Activated CD8-positive, alpha-beta T cell treated with anti-CD3 and anti-CD28 coated beads for 36 hours (primary cell): ENCODE data around the gene RALGAPA1. TPM values are rescaled to one million over a fixed set of nuclear protein-coding genes. Genes with fewer than 3 reads are reported as not detected.
"Not testable (repeated sequence)": the region's sequence is repeated elsewhere in the genome, so short reads cannot be mapped to it uniquely, and the experiment has no call there.

Source experiments
- ATAC-seq: fragments of 200-7000 bp; cut with Tn5 transposase; one replicate; pipeline ENCODE4 v1.10.0; 2021; ENCODE audit warnings: mild to moderate bottlenecking, moderate library complexity
- CTCF ChIA-PET: fragments of 350-600 bp; sonication (Branson Sonifier 250); formaldehyde crosslinking; loops from one replicate; lab custom pipeline; 2021; ENCODE audit warnings: antibody characterized with exemption; lab: Charles Lee
- POLR2A ChIA-PET: fragments of 350-600 bp; sonication (Branson Sonifier 250); formaldehyde crosslinking; loops from one replicate; lab custom pipeline; 2021; ENCODE audit warnings: antibody characterized with exemption; lab: Charles Lee
- DNase-seq: peaks from one replicate; pipeline ENCODE4 v3.0.0-alpha.2; 2020
- H3K27ac Mint-ChIP-seq: one replicate; pipeline ENCODE4 v1.8.0; 2021; ENCODE audit warnings: mild to moderate bottlenecking, mixed read lengths
- H3K27me3 Mint-ChIP-seq: one replicate; pipeline ENCODE4 v1.8.0; 2021; ENCODE audit warnings: mixed read lengths
- H3K36me3 Mint-ChIP-seq: one replicate; pipeline ENCODE4 v1.8.0; 2021; ENCODE audit warnings: low read depth, mixed read lengths
- H3K4me1 Mint-ChIP-seq: one replicate; pipeline ENCODE4 v1.8.0; 2021; ENCODE audit warnings: low read depth, mixed read lengths
- H3K4me3 Mint-ChIP-seq: one replicate; pipeline ENCODE4 v1.8.0; 2021; ENCODE audit warnings: mild to moderate bottlenecking, moderate library complexity, mixed read lengths
- H3K9me3 Mint-ChIP-seq: one replicate; pipeline ENCODE4 v1.8.0; 2021; ENCODE audit warnings: mixed read lengths
- CTCF ChIP-seq: fragments of 200-600 bp; IDR thresholded peaks from one replicate; pipeline ENCODE4 v1.8.0; 2022; ENCODE audit warnings: antibody characterized with exemption, mild to moderate bottlenecking
- intact Hi-C: fragments of 100-400 bp; cut with micrococcal nuclease; formaldehyde crosslinking; loops from one replicate; pipeline ENCODE4 v1.10.0; 2022
- total RNA-seq, 2 experiments: library from RNA; stranded (reverse); gene quantifications; one replicate each; pipeline ENCODE4 v1.2.3, GENCODE V29; 2021

Gene RALGAPA1
- total RNA-seq, 2 experiments from 2014 or later = 23.7 to 26.5 TPM

DNA sequence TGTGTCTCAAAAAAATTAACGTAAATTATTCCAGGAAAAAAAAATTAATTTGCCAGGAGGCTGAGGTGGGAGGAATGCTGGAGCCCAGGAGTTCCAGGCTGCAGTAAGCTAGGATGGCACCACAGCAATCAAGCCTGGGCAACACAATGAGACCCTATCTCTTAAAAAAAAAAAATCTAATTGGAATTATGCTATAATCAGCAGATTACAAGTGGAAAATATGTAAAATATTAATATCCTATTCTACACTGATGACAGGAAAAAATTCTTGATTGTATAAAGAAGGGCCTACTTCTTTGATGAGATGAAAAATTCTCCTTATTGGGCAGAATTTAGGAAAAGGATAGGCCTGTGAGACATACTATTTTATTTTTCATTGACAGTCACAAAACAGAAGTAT is 114.0 kb downstream of the RALGAPA1 start:
- no peak for DNase-seq
- ATAC-seq = no peak
- TF ChIP-seq CTCF = no peak
- ChIA-PET POLR2A (no interaction called here), CTCF (interaction anchor here (0.6 to 1.6 kb wide), 3 partner anchors 12 to 122 kb away, joined by 3 to 4 read pairs (median 3); no protein-coding TSS in a partner anchor)
- Mint-ChIP-seq H3K4me1 (peaks cover 5% of the 10 kb centered on the region), H3K27me3 (no peaks in the 10 kb centered on the region), H3K9me3 (no peaks in the 10 kb centered on the region), H3K27ac (no peak overlapping the region), H3K36me3 (no peaks in the 10 kb centered on the region), H3K4me3 (no peak overlapping the region)
- intact Hi-C loops = no loop called here

DNA sequence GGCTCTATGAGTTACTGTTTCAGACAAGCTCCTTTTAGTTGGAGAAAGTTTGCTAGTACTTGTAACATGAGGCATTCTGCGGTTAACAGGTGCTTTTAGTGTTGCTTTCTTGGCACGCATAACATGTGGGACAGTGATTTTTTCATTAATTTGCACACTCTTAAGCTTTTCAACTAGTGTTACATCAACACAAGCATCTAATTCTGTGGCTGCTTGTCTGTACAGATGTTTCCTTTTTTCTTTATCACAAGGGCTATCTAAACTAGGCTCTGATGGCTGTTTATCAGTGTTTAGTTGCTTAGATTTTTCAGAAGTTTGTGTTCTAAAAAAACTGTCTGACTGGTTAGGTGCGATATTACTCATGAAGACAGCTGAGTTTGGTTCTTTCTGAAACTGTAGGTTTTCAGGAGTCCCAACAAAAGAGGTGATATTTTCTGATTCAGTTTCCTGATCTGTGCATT is 120.1 kb downstream of the RALGAPA1 start:
- intact Hi-C loops = loop anchor here (10.0 kb wide), 1 partner anchor 274 kb away; no protein-coding TSS in a partner anchor
- peak; percentile 53 for ATAC-seq
- peaks cover 6% of the 10 kb centered on the region for H3K36me3 Mint-ChIP-seq
- no peaks in the 10 kb centered on the region for H3K27me3 Mint-ChIP-seq
- no peak for TF ChIP-seq CTCF
- POLR2A ChIA-PET = interaction anchor here (1.1 to 1.4 kb wide), 2 partner anchors 137 to 272 kb away, joined by 3 read pairs; partner anchors contain the start of gene BRMS1L
- no peaks in the 10 kb centered on the region for H3K9me3 Mint-ChIP-seq
- no peak for DNase-seq
- peak overlapping the region; percentile 74 for H3K27ac Mint-ChIP-seq
- peaks cover 9% of the 10 kb centered on the region for H3K4me1 Mint-ChIP-seq
- H3K4me3 Mint-ChIP-seq = no peak overlapping the region
- CTCF ChIA-PET = interaction anchor here (0.8 to 3.9 kb wide), 8 partner anchors 10 to 273 kb away, joined by 3 to 36 read pairs (median 4); partner anchors contain the start of gene BRMS1L

- POLR2A ChIA-PET = interaction anchor here (1.1 kb wide), 1 partner anchor 138 kb away, joined by 3 read pairs; the partner anchor contains the start of gene BRMS1L
- no peaks in the 10 kb centered on the region for H3K27me3 Mint-ChIP-seq
- CTCF ChIA-PET = interaction anchor here (0.6 to 3.9 kb wide), 10 partner anchors 11 to 272 kb away, joined by 3 to 36 read pairs (median 4); partner anchors contain the start of gene BRMS1L
- DNase-seq (no peak), ATAC-seq (no peak)
- intact Hi-C loops = loop anchor here (10.0 kb wide), 1 partner anchor 273 kb away; no protein-coding TSS in a partner anchor
- H3K27ac Mint-ChIP-seq = no peak overlapping the region
- H3K36me3 Mint-ChIP-seq = peaks cover 8% of the 10 kb centered on the region
- H3K9me3 Mint-ChIP-seq = no peaks in the 10 kb centered on the region
- TF ChIP-seq CTCF = no peak
- peaks cover 9% of the 10 kb centered on the region for H3K4me1 Mint-ChIP-seq
- no peak overlapping the region for H3K4me3 Mint-ChIP-seq
These were observed 120.8 kb downstream of the RALGAPA1 start for GRCh38 chr14:35688126-35688826.

GRCh38 chr14:35687335-35687939 is 121.7 kb downstream of the RALGAPA1 start:
- intact Hi-C loops = loop anchor here (10.0 kb wide), 1 partner anchor 273 kb away; no protein-coding TSS in a partner anchor
- H3K9me3 Mint-ChIP-seq = no peaks in the 10 kb centered on the region
- H3K36me3 Mint-ChIP-seq = peaks cover 8% of the 10 kb centered on the region
- CTCF ChIA-PET = interaction anchor here (0.6 to 3.9 kb wide), 13 partner anchors 13 to 547 kb away, joined by 3 to 36 read pairs (median 3); no protein-coding TSS in a partner anchor
- no peak overlapping the region for H3K27ac Mint-ChIP-seq
- no peak overlapping the region for H3K4me3 Mint-ChIP-seq
- ATAC-seq (peak; percentile 79), DNase-seq (peak; percentile 59)
- POLR2A ChIA-PET = no interaction called here
- H3K4me1 Mint-ChIP-seq = peaks cover 9% of the 10 kb centered on the region
- TF ChIP-seq CTCF = peak; percentile 85
- no peaks in the 10 kb centered on the region for H3K27me3 Mint-ChIP-seq

- H3K4me1 Mint-ChIP-seq, ATAC-seq, POLR2A ChIA-PET, H3K4me3 Mint-ChIP-seq, DNase-seq, H3K27ac Mint-ChIP-seq, H3K9me3 Mint-ChIP-seq, H3K36me3 Mint-ChIP-seq, H3K27me3 Mint-ChIP-seq: not testable (repeated sequence)
- CTCF ChIA-PET = interaction anchor here (0.9 to 2.1 kb wide), 3 partner anchors 9 to 261 kb away, joined by 3 to 7 read pairs (median 5); no protein-coding TSS in a partner anchor
- intact Hi-C loops = loop anchor here (10.0 kb wide), 1 partner anchor 269 kb away; no protein-coding TSS in a partner anchor
These were observed 125.4 kb downstream of the RALGAPA1 start for GRCh38 chr14:35683688-35684087.
